Testis (tissue), 2 donors: ENCODE measurements around the gene CAPN12.
A peak's percentile ranks its signal among the peaks of the same experiment; 100 is the strongest.

ENCODE experiments used
- POLR2A ChIP-seq: fragments of 450-650 bp; IDR thresholded peaks from one replicate; pipeline ENCODE4 v1.6.1; 2017; ENCODE audit warnings: antibody characterized with exemption, mild to moderate bottlenecking, moderate library complexity
- TF ChIP-seq, protein P1 (sequence below), 3 experiments: fragments of 450-650 bp in 2 of 3; fragments of 200-600 bp in 1 of 3; sonication (generic) in 1 of 3; IDR thresholded peaks; one replicate each; pipeline ENCODE4 v1.5.1; 2016 to 2019; ENCODE audit warnings: antibody characterized with exemption in 3 of 3, mild to moderate bottlenecking in 2 of 3, moderate library complexity in 1 of 3

- TF ChIP-seq, protein P1, sequence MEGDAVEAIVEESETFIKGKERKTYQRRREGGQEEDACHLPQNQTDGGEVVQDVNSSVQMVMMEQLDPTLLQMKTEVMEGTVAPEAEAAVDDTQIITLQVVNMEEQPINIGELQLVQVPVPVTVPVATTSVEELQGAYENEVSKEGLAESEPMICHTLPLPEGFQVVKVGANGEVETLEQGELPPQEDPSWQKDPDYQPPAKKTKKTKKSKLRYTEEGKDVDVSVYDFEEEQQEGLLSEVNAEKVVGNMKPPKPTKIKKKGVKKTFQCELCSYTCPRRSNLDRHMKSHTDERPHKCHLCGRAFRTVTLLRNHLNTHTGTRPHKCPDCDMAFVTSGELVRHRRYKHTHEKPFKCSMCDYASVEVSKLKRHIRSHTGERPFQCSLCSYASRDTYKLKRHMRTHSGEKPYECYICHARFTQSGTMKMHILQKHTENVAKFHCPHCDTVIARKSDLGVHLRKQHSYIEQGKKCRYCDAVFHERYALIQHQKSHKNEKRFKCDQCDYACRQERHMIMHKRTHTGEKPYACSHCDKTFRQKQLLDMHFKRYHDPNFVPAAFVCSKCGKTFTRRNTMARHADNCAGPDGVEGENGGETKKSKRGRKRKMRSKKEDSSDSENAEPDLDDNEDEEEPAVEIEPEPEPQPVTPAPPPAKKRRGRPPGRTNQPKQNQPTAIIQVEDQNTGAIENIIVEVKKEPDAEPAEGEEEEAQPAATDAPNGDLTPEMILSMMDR (IDR thresholded peaks at IDR 0.05), result peak in 2 of 3 experiments; percentile 18 to 46
- TF ChIP-seq POLR2A, result no peak
These were observed 48.2 kb upstream of the CAPN12 start for GRCh38 chr19:38792250-38793111.
